K562 (cell line): Measurements from ENCODE around the gene PRDM15. TPM values are rescaled to one million over a fixed set of nuclear protein-coding genes. Genes with fewer than 3 reads are reported as not detected.

Source experiments
- AFF1 ChIP-seq, 2 experiments: fragments of 450-650 bp; IDR thresholded peaks; 2 replicates each; pipeline ENCODE4 v1.6.1; 2018; ENCODE audit warnings: mild to moderate bottlenecking in 2 of 2, low read depth in 1 of 2; ENCODE audit not compliant: partially characterized antibody in 2 of 2
- ATF1 ChIP-seq, 2 experiments: fragments of 450-650 bp in 1 of 2; IDR thresholded peaks; 2 replicates each; pipeline ENCODE4 v1.6.1; 2016; ENCODE audit warnings: missing compliant biosample characterization in 1 of 2, missing genetic modification characterization in 1 of 2
- DNMT1 ChIP-seq: fragments of 450-650 bp; IDR thresholded peaks from 2 replicates; pipeline ENCODE4 v1.6.1; 2016; ENCODE audit warnings: antibody characterized with exemption, mild to moderate bottlenecking
- EHMT2 ChIP-seq: fragments of 450-650 bp; IDR thresholded peaks from 2 replicates; pipeline ENCODE4 v1.6.1; 2018; ENCODE audit warnings: antibody characterized with exemption
- FOXA1 ChIP-seq: fragments of 450-650 bp; IDR thresholded peaks from 2 replicates; pipeline ENCODE4 v1.6.1; 2016; ENCODE audit warnings: mild to moderate bottlenecking, borderline replicate concordance
- GMEB1 ChIP-seq: fragments of 250-450 bp; sonication (Bioruptor Pico); IDR thresholded peaks from 2 replicates; pipeline ENCODE4 v1.4.0; 2020; ENCODE audit warnings: mild to moderate bottlenecking
- HMGN3 ChIP-seq: IDR thresholded peaks from 2 replicates; pipeline ENCODE4 v1.6.1; 2011; ENCODE audit warnings: borderline replicate concordance, low read depth, mild to moderate bottlenecking, mixed read lengths, low read length; ENCODE audit not compliant: insufficient read length; ENCODE audit errors: extremely low read depth
- IFI16 ChIP-seq: fragments of 250-450 bp; sonication (Bioruptor Pico); IDR thresholded peaks from 2 replicates; pipeline ENCODE4 v2.1.2; 2022; ENCODE audit warnings: mild to moderate bottlenecking, inconsistent platforms
- MTA2 ChIP-seq: fragments of 450-650 bp; IDR thresholded peaks from 2 replicates; pipeline ENCODE4 v1.6.1; 2016; ENCODE audit warnings: low read depth
- MYC ChIP-seq, 2 experiments: fragments of 250-450 bp in 1 of 2; sonication (Bioruptor Pico) in 1 of 2; IDR thresholded peaks; 2 replicates each; pipeline versions ENCODE4 v1.5.1 to v1.6.1; 2012 to 2021; ENCODE audit warnings: low read depth in 2 of 2, borderline replicate concordance in 1 of 2, improper control_type of control experiment in 1 of 2, low read length in 1 of 2, mild to moderate bottlenecking in 1 of 2, moderate library complexity in 1 of 2
- PHB ChIP-seq: fragments of 250-450 bp; sonication (Bioruptor Pico); IDR thresholded peaks from 2 replicates; pipeline ENCODE4 v1.5.0; 2021
- PRDM10 ChIP-seq: fragments of 450-650 bp; IDR thresholded peaks from 2 replicates; pipeline ENCODE4 v1.6.1; 2018; ENCODE audit not compliant: partially characterized antibody
- SIN3A ChIP-seq, 2 experiments: fragments of 150-350 bp in 1 of 2; IDR thresholded peaks; 2 replicates each; pipeline ENCODE4 v1.6.1; 2011 to 2016; ENCODE audit warnings: borderline replicate concordance in 2 of 2, low read depth in 2 of 2, low read length in 2 of 2, mild to moderate bottlenecking in 2 of 2, moderate library complexity in 2 of 2; ENCODE audit not compliant: control insufficient read depth in 1 of 2
- SNIP1 ChIP-seq: fragments of 450-650 bp; IDR thresholded peaks from 2 replicates; pipeline ENCODE4 v1.7.1; 2017; ENCODE audit warnings: low read depth, mild to moderate bottlenecking
- ZC3H4 ChIP-seq: sonication (generic); formaldehyde crosslinking; IDR thresholded peaks from 2 replicates; pipeline ENCODE4 v1.9.0; 2021; ENCODE audit warnings: missing genetic modification reagents, borderline replicate concordance
- ZNF324 ChIP-seq: fragments of 250-450 bp; sonication (Bioruptor Pico); IDR thresholded peaks from 2 replicates; pipeline ENCODE4 v1.4.0; 2020; ENCODE audit warnings: mild to moderate bottlenecking
- ZNF589 ChIP-seq: fragments of 200-800 bp; sonication (Bioruptor generic); IDR thresholded peaks from 2 replicates; pipeline ENCODE4 v1.6.1; 2016; ENCODE audit warnings: low read depth, missing genetic modification characterization, missing compliant biosample characterization
- polyA plus RNA-seq, 8 experiments: library from polyadenylated mRNA; depleted of rRNA in 4 of 8; stranded (reverse) in 5 of 8; unstranded in 3 of 8; fragments of >200 nt; fragmentation: Nextera tagmentation in 2 of 8; fragmentation: Illumina TruSeq in 1 of 8; extraction: Ambion mirVana in 2 of 8; extraction: Trizol in 1 of 8; gene quantifications; 2 replicates each; pipeline versions ENCODE4 v1.2.1 to v1.2.3, GENCODE V29; 2011 to 2014; ENCODE audit warnings: inconsistent platforms in 1 of 8, missing spikeins in 1 of 8
- total RNA-seq, 7 experiments: library from RNA; depleted of rRNA in 6 of 7; stranded (reverse); fragments of >200 nt in 6 of 7; fragmentation: Illumina TruSeq in 2 of 7; extraction: Trizol in 2 of 7; gene quantifications; 2 replicates each; pipeline versions ENCODE4 v1.2.1 to v1.2.3, GENCODE V29; 2011 to 2021; ENCODE audit warnings: low replicate concordance in 1 of 7

PRDM15 gene
- total and polyA plus RNA-seq, 9 of the 15 experiments (the other 6 are each of a cell fraction or from before 2014, with no cell fraction given) = 0.93 to 9.2 (median 6.2) TPM

- TF ChIP-seq SIN3A (IDR thresholded peaks at IDR 0.05; ENCODE audit: borderline replicate concordance in 2 of 2, control insufficient read depth in 1 of 2, low read depth in 2 of 2, low read length in 2 of 2) (peak; percentile 42 to 76; a peak in 2 of 4 replicates), PHB (CRISPR knock-in tag) (peak; percentile 68; the same call in 1 of the 2 replicates), FOXA1 (no peak), SNIP1 (no peak), PRDM10 (no peak), IFI16 (CRISPR knock-in tag) (no peak), AFF1 (IDR thresholded peaks at IDR 0.05; ENCODE audit: low read depth in 1 of 2, partially characterized antibody in 2 of 2) (no peak), ZC3H4 (no peak), ZNF589 (CRISPR knock-in tag) (peak; percentile 74; the same call in 1 of the 2 replicates), DNMT1 (no peak), MTA2 (no peak), ATF1 (CRISPR knock-in tag; IDR thresholded peaks at IDR 0.05) (no peak), ATF1 (tag; IDR thresholded peaks at IDR 0.05) (peak; percentile 18; the same call in 1 of the 2 replicates), MYC (IDR thresholded peaks at IDR 0.05; ENCODE audit: low read depth, low read length) (peak; percentile 95), MYC (CRISPR knock-in tag; IDR thresholded peaks at IDR 0.05; ENCODE audit: borderline replicate concordance, low read depth) (peak; percentile 98), GMEB1 (CRISPR knock-in tag) (0 out of 2 replicates have a peak, but pooled peaks have one; percentile 5), EHMT2 (no peak), HMGN3 (peak; percentile 79), ZNF324 (CRISPR knock-in tag) (no peak)
These were observed at the start of gene PRDM15 (continued) for GRCh38 chr21:41879190-41879998.
